Activated naive CD8-positive, alpha-beta T cell treated with anti-CD3 and anti-CD28 coated beads, Interleukin-2, amount 10 ng/mL, durations not matched to agents 7 days and 5 days (primary cell): ENCODE measurements around the gene CDT1. TPM values are rescaled to one million over a fixed set of nuclear protein-coding genes. Genes with fewer than 3 reads are reported as not detected.

Experiments used
- ATAC-seq: fragments of 150-1000 bp; cut with Tn5 transposase; one replicate; pipeline ENCODE4 v1.10.0; 2021; ENCODE audit warnings: low read depth, moderate library complexity
- POLR2A ChIA-PET: fragments of 350-600 bp; sonication (Branson Sonifier 250); formaldehyde crosslinking; loops from one replicate; lab custom pipeline; 2021; ENCODE audit warnings: antibody characterized with exemption; lab: Charles Lee
- DNase-seq: peaks from one replicate; pipeline ENCODE4 v3.0.0; 2021
- H3K27ac Mint-ChIP-seq: one replicate; pipeline ENCODE4 v1.8.0; 2022; ENCODE audit warnings: mild to moderate bottlenecking, mixed read lengths
- H3K27me3 Mint-ChIP-seq: one replicate; pipeline ENCODE4 v1.8.0; 2022; ENCODE audit warnings: mild to moderate bottlenecking, moderate library complexity, mixed read lengths
- H3K36me3 Mint-ChIP-seq: one replicate; pipeline ENCODE4 v1.8.0; 2021; ENCODE audit warnings: mild to moderate bottlenecking, mixed read lengths
- H3K4me1 Mint-ChIP-seq: one replicate; pipeline ENCODE4 v1.8.0; 2021; ENCODE audit warnings: mixed read lengths
- H3K4me3 Mint-ChIP-seq: one replicate; pipeline ENCODE4 v1.8.0; 2022; ENCODE audit warnings: mild to moderate bottlenecking, moderate library complexity, mixed read lengths
- H3K9me3 Mint-ChIP-seq: one replicate; pipeline ENCODE4 v1.8.0; 2021; ENCODE audit warnings: mixed read lengths
- total RNA-seq, 2 experiments: library from RNA; stranded (reverse); gene quantifications; one replicate each; pipeline ENCODE4 v1.2.3, GENCODE V29; 2021

The CDT1 gene
- total RNA-seq, 2 experiments from 2014 or later = 135 to 140 TPM

GRCh38 chr16:88792668-88793250 is 10.8 kb upstream of the CDT1 start:
- Mint-ChIP-seq H3K36me3 (no peaks in the 10 kb centered on the region), H3K27me3 (no peaks in the 10 kb centered on the region), H3K27ac (peak overlapping the region; percentile 75), H3K4me1 (peaks cover 39% of the 10 kb centered on the region), H3K4me3 (peak overlapping the region; percentile 50), H3K9me3 (no peaks in the 10 kb centered on the region)
- ATAC-seq = no peak
- DNase-seq = no peak
- POLR2A ChIA-PET = interaction anchor here (1.7 to 3.4 kb wide), 3 partner anchors 8 to 90 kb away, joined by 5 to 14 read pairs (median 7); partner anchors contain the start of gene PIEZO1

GRCh38 chr16:88793251-88793954 is 10.2 kb upstream of the CDT1 start:
- POLR2A ChIA-PET = interaction anchor here (1.0 to 3.4 kb wide), 4 partner anchors 9 to 112 kb away, joined by 5 to 14 read pairs (median 6); partner anchors contain the start of gene PIEZO1
- Mint-ChIP-seq H3K4me1 (peaks cover 39% of the 10 kb centered on the region), H3K27me3 (no peaks in the 10 kb centered on the region), H3K4me3 (peak overlapping the region; percentile 51), H3K27ac (peak overlapping the region; percentile 74), H3K9me3 (no peaks in the 10 kb centered on the region), H3K36me3 (no peaks in the 10 kb centered on the region)
- ATAC-seq (peak; percentile 28), DNase-seq (no peak)

GRCh38 chr16:88796278-88796677 is 7.3 kb upstream of the CDT1 start:
- H3K9me3 Mint-ChIP-seq = no peaks in the 10 kb centered on the region
- H3K27me3 Mint-ChIP-seq = no peaks in the 10 kb centered on the region
- H3K4me3 Mint-ChIP-seq = no peak overlapping the region
- H3K4me1 Mint-ChIP-seq = peaks cover 45% of the 10 kb centered on the region
- H3K36me3 Mint-ChIP-seq = peaks cover 1% of the 10 kb centered on the region
- POLR2A ChIA-PET = interaction anchor here (0.6 to 1.3 kb wide), 5 partner anchors 17 to 134 kb away, joined by 3 to 6 read pairs (median 3); partner anchors contain the start of genes GALNS, MVD and TRAPPC2L
- H3K27ac Mint-ChIP-seq = no peak overlapping the region
- DNase-seq (no peak), ATAC-seq (no peak)

GRCh38 chr16:88798073-88798472 is 5.5 kb upstream of the CDT1 start:
- Mint-ChIP-seq H3K27ac (no peak overlapping the region), H3K36me3 (peaks cover 1% of the 10 kb centered on the region), H3K4me3 (no peak overlapping the region), H3K4me1 (peaks cover 37% of the 10 kb centered on the region), H3K9me3 (no peaks in the 10 kb centered on the region), H3K27me3 (no peaks in the 10 kb centered on the region)
- DNase-seq (no peak), ATAC-seq (no peak)
- POLR2A ChIA-PET = interaction anchor here (0.6 kb wide), 1 partner anchor 442 kb away, joined by 3 read pairs; no protein-coding TSS in a partner anchor

- Mint-ChIP-seq H3K9me3 (no peaks in the 10 kb centered on the region), H3K4me3 (no peak overlapping the region), H3K36me3 (peaks cover 1% of the 10 kb centered on the region), H3K27ac (no peak overlapping the region), H3K27me3 (no peaks in the 10 kb centered on the region), H3K4me1 (peaks cover 31% of the 10 kb centered on the region)
- ATAC-seq (no peak), DNase-seq (no peak)
- POLR2A ChIA-PET = interaction anchor here (1.1 to 2.8 kb wide), 4 partner anchors 14 to 343 kb away, joined by 3 to 8 read pairs (median 4); partner anchors contain the start of gene PIEZO1
These were observed 4.7 kb upstream of the CDT1 start for GRCh38 chr16:88798772-88799455.

GRCh38 chr16:88799569-88800276 is 3.9 kb upstream of the CDT1 start:
- DNase-seq = peak; percentile 55
- Mint-ChIP-seq H3K9me3 (no peaks in the 10 kb centered on the region), H3K27me3 (no peaks in the 10 kb centered on the region), H3K36me3 (peaks cover 3% of the 10 kb centered on the region), H3K4me1 (peaks cover 28% of the 10 kb centered on the region), H3K4me3 (peak overlapping the region; percentile 22), H3K27ac (peak overlapping the region; percentile 65)
- POLR2A ChIA-PET = interaction anchor here (0.8 to 2.8 kb wide), 6 partner anchors 15 to 344 kb away, joined by 3 to 8 read pairs (median 4); partner anchors contain the start of gene PIEZO1
- ATAC-seq = peak; percentile 26

GRCh38 chr16:88800277-88800592 is 3.4 kb upstream of the CDT1 start:
- peaks cover 3% of the 10 kb centered on the region for H3K36me3 Mint-ChIP-seq
- no peaks in the 10 kb centered on the region for H3K9me3 Mint-ChIP-seq
- POLR2A ChIA-PET = interaction anchor here (0.8 to 2.8 kb wide), 6 partner anchors 15 to 345 kb away, joined by 3 to 8 read pairs (median 4); partner anchors contain the start of gene PIEZO1
- ATAC-seq (no peak), DNase-seq (no peak)
- H3K27me3 Mint-ChIP-seq = no peaks in the 10 kb centered on the region
- H3K27ac Mint-ChIP-seq = peak overlapping the region; percentile 65
- H3K4me3 Mint-ChIP-seq = peak overlapping the region; percentile 22
- H3K4me1 Mint-ChIP-seq = peaks cover 23% of the 10 kb centered on the region

- H3K27me3 Mint-ChIP-seq = no peaks in the 10 kb centered on the region
- no peaks in the 10 kb centered on the region for H3K9me3 Mint-ChIP-seq
- peaks cover 21% of the 10 kb centered on the region for H3K4me1 Mint-ChIP-seq
- H3K27ac Mint-ChIP-seq = peak overlapping the region; percentile 80
- POLR2A ChIA-PET = interaction anchor here (0.9 to 2.4 kb wide), 5 partner anchors 8 to 100 kb away, joined by 3 to 13 read pairs (median 7); partner anchors contain the start of gene APRT
- ATAC-seq (no peak), DNase-seq (no peak)
- peak overlapping the region; percentile 90 for H3K4me3 Mint-ChIP-seq
- H3K36me3 Mint-ChIP-seq = peaks cover 12% of the 10 kb centered on the region
These were observed 573 bp downstream of the CDT1 start for GRCh38 chr16:88804173-88804551.

- ATAC-seq = peak; percentile 9
These were observed 1.2 kb downstream of the CDT1 start for GRCh38 chr16:88804552-88805339.

GRCh38 chr16:88805340-88805715 is 1.7 kb downstream of the CDT1 start:
- DNase-seq (no peak), ATAC-seq (no peak)
- Mint-ChIP-seq H3K36me3 (peaks cover 14% of the 10 kb centered on the region), H3K4me1 (peaks cover 20% of the 10 kb centered on the region), H3K27ac (no peak overlapping the region), H3K27me3 (no peaks in the 10 kb centered on the region), H3K9me3 (no peaks in the 10 kb centered on the region), H3K4me3 (no peak overlapping the region)
- POLR2A ChIA-PET = interaction anchor here (1.1 to 1.5 kb wide), 2 partner anchors 21 to 102 kb away, joined by 3 to 5 read pairs; partner anchors contain the start of gene PIEZO1

More at GRCh38 chr16:88804552-88805339, 1.2 kb downstream of the CDT1 start:
- peak; percentile 67 for DNase-seq
- Mint-ChIP-seq H3K4me3 (peak overlapping the region; percentile 90), H3K36me3 (peaks cover 12% of the 10 kb centered on the region), H3K27me3 (no peaks in the 10 kb centered on the region), H3K27ac (peak overlapping the region; percentile 80), H3K4me1 (peaks cover 21% of the 10 kb centered on the region), H3K9me3 (no peaks in the 10 kb centered on the region)
- POLR2A ChIA-PET = interaction anchor here (0.9 to 2.4 kb wide), 3 partner anchors 23 to 101 kb away, joined by 3 to 13 read pairs (median 3); no protein-coding TSS in a partner anchor

- no peak for DNase-seq
- POLR2A ChIA-PET = interaction anchor here (0.6 to 1.5 kb wide), 3 partner anchors 22 to 106 kb away, joined by 3 to 5 read pairs (median 3); partner anchors contain the start of gene PIEZO1
- Mint-ChIP-seq H3K4me1 (peaks cover 15% of the 10 kb centered on the region), H3K27me3 (no peaks in the 10 kb centered on the region), H3K4me3 (no peak overlapping the region), H3K9me3 (no peaks in the 10 kb centered on the region), H3K27ac (no peak overlapping the region), H3K36me3 (peaks cover 14% of the 10 kb centered on the region)
- ATAC-seq = no peak
These were observed 2.4 kb downstream of the CDT1 start for GRCh38 chr16:88805887-88806393.
